ENCODE measurements around the gene GPRIN3.
"Not testable (repeated sequence)": the region's sequence is repeated elsewhere in the genome, so short reads cannot be mapped to it uniquely, and the experiment has no call there.

Gene GPRIN3

DNA sequence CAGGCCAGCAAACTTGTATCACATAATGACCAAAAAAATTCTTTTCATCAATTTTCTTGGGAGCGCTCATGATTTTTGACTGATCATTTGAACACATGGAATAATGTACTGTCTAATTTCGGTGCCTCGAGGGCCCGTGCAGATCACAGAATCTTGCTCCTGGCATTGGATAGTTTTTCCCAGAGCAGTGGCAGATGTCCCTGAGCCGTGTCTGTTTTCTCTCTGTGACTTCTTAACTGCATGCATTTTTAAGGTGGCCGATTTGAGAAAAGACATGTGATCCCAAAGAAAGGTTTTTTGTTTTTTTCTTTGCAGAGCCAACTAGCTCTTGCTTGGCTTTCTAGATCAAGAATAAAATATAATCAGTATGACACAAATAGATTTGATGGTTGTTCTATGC is 19.7 kb downstream of the GPRIN3 start:
- no peak for DNase-seq

DNA sequence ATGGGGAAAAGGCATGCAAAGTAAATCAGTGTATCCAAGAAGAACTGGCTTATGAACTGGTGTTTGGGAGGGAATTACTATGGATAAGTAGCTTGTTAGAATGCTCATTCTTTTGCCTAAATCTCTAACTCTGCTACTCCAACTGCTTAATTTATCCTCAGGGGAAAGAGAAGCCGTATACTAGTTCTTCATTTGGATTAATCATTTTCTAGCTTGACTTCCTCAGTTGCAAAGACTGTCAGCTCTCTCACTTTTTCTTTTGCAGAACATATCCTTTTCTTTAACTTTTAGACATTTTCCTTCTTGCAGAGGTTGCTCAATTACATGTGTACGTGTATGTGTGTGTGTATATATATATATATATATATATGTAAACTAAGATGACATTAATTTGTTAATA is 21.9 kb downstream of the GPRIN3 start:
- no peak for DNase-seq

DNA sequence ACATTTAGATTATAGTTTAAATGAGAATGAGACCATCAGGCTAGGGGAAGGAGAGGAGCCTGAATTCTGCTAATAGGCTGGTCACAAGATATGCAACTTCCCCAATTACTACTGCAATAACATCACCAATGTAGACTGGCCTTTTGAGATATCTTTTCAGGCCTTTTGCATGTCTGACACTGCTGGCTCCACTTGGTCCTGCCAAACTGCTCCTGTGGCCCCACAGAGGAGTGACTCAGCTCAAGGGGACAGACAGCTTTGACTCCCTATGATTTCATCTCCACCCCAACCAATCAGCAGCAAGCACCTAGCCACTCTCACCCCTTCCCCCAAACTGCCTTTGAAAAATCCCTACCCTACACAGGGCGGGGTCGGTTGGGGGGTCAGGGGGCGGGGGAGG is 22.8 kb downstream of the GPRIN3 start:
- DNase-seq, result no peak

DNA sequence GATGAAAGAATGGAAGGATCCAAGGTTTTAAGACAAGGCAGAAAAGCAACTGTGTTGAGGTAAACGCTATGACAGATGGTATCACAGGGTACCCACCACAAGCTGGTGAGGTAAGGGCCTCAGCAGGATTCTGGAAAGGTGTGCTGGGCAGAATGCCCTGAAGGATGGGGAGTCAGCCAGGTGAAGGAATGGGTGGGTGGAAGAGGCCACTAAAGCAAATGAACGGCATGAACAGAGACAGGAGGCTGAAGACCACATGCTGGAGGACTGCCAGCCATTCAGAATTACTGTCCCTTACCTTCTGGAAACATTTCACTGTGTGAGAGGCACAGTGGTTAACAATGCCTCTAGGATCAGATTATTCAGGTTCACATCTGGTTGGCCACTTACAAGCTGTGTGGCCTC is 23.6 kb downstream of the GPRIN3 start:
- DNase-seq, result no peak

DNA sequence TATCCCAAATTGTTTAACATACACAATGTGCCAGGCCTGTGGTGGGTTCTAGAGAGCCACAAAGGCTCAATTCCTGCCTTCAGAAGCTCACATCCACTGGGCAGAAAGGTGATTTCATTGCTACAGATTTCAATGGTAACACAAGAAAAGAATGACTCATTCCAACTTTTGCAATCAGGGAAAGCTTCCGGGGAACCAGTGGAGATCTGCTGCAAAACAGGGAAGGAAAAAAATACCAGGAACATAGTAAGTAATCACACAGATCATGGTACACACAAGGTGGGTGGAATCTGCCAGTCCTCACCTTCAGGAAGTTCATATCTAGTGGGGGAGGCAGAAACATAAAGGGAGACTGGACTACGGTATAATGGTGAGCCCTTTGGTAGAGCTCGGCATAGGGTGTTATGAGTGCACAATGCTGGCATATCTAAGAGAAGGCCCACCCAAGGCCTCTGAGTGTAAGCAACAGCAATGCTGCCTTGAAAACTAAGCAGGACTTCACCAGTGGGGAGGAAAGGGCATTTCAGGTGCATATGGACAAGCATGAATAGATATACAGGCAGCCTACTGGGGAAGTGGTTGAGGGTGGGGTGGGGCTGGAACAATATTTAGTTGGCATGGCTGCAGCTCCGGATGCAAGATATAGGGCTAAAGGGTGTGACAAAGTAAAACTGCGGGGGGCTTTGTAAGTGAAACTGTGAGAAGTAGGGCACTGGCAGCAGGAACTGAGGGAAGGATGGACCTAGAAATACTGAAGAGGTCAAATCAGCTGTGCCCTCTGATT is 24.2 kb downstream of the GPRIN3 start:
- no peak for DNase-seq

- no peak for DNase-seq
Measured at GRCh38 chr4:89279385-89279784, 28.2 kb downstream of the GPRIN3 start.

- DNase-seq, result no peak
Measured at GRCh38 chr4:89277412-89277811, 30.2 kb downstream of the GPRIN3 start.

DNA sequence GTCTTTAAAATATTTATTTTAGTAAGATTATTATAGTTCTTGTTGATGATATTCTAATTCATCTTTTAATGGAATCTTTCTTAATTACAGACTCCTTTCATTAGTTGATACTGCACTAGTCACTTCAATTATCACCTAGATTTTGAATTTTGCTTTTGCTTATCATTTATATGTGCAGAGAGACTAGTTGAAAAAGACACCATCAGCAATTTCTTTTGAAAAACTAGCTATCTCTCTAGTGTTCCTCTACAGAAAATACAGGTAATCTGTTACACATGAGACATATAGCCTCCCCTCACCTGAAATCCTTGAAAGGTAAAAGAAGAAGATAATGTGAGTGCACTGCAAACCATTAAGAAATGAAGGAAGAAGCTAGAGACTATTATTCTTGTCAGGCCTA is 31.3 kb downstream of the GPRIN3 start:
- no peak for DNase-seq

- no peak for DNase-seq
Measured at GRCh38 chr4:89275587-89275986, 32.0 kb downstream of the GPRIN3 start.

DNA sequence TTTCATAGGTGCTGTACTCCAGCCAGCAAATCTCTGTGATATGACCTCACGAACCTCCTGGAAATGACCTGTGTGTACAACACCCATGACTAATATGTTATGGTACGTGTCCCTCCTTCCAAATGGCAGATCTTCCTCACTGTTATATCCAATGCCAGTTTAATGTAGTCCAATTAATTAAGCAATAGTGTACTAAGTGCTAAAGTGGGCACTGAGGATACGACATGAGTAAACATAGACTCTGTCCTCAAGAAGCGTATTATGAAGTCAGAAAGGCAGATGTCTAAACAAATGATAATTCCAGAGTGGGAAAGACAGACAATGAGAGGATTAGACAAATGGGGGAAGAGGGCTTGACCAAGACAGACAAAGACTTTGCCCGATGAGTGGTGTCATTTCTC is 33.9 kb downstream of the GPRIN3 start:
- DNase-seq, result no peak

GRCh38 chr4:89270792-89271191 is 36.8 kb downstream of the GPRIN3 start:
- no peak for DNase-seq

- no peak for DNase-seq
Measured at GRCh38 chr4:89269121-89269666, 38.4 kb downstream of the GPRIN3 start.

GRCh38 chr4:89268679-89269078 is 38.9 kb downstream of the GPRIN3 start:
- DNase-seq, result no peak

DNA sequence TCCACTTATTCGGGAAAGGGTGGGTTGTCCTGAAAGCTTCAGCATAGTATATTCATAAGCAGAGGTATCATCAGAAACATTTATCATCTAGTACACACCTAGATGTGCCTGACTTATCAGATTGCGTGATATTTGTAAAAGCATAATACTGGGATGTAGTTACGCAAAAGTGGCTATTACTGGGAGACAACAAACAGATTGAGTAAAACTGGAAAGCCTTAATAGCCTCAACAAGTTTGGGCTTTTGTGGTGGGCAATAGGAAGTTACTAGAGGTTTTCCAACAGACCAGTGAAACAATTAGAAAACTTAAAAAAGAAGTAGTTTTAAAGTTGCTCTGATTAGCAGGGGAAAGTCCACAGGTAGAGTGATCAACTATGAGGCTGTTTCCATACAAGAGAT is 39.8 kb downstream of the GPRIN3 start:
- no peak for DNase-seq

DNA sequence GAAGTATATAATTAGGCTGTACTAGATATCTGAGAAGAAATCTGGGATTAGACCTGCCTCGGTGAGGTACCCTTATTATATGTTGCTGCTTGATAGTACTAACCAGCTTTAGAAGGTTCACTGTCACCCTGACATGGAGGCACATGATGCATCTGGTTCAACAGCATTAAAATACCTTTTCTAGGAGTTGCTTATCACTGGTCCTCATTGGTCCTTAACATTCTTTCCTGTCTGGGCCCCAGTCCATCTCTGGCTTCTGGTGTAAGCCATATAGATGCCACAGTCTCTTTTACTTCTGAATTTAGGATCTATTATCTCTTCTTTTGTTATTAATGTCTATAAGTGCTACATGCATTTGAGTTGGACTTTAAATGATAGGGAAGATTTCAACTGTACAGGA is 40.2 kb downstream of the GPRIN3 start:
- DNase-seq, result no peak

DNA sequence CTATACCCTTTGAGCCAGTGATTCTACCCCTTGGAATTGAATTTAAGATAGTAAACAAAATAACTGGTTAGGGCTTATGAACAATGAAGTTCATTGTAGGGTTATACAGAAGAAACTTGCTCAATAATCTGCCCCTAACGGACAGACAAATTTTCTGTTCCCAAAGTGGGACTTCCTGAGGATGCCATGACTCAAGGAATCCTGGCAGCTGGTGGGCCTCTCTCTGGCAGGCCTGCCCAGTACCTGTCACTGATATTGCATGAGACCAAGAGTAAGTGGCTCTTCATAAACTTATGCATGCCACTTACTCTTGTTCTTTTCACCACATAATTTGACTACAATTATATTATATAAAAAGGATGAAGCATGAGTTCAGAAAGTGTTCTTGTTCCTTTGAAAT is 41.5 kb downstream of the GPRIN3 start:
- no peak for DNase-seq

DNA sequence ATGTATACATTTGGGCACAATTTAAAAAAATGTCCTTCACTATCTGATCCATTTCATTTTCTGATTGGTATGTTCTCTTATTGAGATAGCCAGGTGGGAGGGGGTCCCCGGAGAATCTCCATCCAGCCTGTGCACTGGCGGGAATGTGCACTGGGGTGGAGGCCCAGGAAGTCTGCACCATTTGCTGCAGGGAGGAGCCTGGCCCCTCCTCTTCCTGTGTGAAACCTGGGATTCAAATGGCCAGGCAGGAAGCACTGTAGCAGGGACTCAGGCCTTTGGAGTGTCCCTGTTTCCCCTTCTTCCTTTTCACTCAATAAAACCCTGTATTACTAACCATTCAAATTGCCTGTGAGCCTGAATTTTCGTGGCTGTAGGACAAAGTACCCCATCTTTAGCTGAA is 44.3 kb downstream of the GPRIN3 start:
- no peak for DNase-seq

DNA sequence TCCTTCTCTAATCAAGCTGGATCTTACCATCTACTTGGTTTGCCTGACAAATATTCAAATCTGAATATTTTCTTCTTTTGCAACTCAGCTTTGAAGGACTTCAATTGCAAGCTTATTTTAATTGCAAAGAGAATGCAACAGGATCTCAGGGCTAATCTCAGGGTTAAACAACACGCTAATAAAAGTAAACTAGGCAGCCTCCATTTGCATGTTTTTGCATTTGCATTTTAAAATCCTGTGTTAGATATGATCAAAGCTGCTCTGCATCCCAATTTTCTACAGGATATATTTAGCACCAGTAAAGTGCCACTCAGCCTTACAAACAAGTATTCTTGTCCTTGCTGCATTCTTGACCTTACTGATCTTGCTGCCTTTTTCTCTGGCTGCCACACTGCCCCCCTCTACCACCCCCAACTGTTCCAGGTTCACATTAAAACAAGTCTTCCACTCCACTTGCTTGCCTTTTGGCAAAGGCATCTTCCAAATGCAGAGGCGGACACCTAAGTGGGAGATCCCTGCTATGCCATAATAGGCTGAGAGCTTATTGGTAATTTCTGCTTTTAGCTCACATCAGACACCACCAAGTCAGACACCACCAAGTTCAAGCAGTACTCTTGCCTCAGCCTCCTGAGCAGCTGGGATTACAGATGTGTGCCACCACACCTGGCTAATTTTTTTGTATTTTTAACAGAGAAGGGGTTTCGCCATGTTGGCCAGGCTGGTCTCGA is 48.1 kb downstream of the GPRIN3 start:
- no peak for DNase-seq

- DNase-seq, result no peak
Measured at GRCh38 chr4:89258506-89258905, 49.1 kb downstream of the GPRIN3 start.

GRCh38 chr4:89257376-89257775 is 50.2 kb downstream of the GPRIN3 start:
- DNase-seq, result no peak

GRCh38 chr4:89256203-89256800 is 51.3 kb downstream of the GPRIN3 start:
- DNase-seq, result no peak

DNA sequence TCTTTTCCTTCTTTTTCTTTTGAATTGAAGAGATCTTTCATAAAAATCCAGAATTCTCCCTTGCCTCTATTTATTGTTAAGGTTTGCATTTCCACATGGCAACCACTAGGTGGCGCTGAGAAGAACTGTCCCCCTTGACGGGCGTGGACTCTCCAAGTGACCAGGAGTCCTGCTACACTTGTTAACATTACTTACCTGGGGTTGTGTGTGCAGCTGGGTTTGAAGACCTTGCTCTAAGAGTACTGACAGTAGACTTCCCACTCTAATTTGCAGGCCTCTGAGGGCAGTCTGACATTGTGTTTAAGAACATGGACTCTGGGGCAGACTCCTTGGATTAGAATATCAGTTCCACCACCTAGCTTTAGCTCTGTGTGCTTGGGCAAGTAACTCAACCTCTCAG is 52.8 kb downstream of the GPRIN3 start:
- no peak for DNase-seq

- not testable (repeated sequence) for DNase-seq
Measured at GRCh38 chr4:89254347-89254746, 53.3 kb downstream of the GPRIN3 start.

- no peak for DNase-seq
Measured at GRCh38 chr4:89253935-89254334, 53.7 kb downstream of the GPRIN3 start.
